SK-N-SH treated with all-trans-retinoic acid at 6 μM for 48 hours (cell line): Measurements from ENCODE around the gene KRT17.
"Not testable (repeated sequence)": the region's sequence is repeated elsewhere in the genome, so short reads cannot be mapped to it uniquely, and the experiment has no call there.

Experiments used
- ATAC-seq: fragments of 200-7000 bp; cut with Tn5 transposase; 3 replicates; pipeline ENCODE4 v1.9.1; 2020; ENCODE audit warnings: mild to moderate bottlenecking, moderate library complexity
- BACH2 ChIP-seq: fragments of 250-450 bp; sonication (Bioruptor Pico); IDR thresholded peaks from 2 replicates; pipeline ENCODE4 v1.9.0; 2021; ENCODE audit warnings: mild to moderate bottlenecking, borderline replicate concordance
- ESRRG ChIP-seq: fragments of 250-450 bp; sonication (Bioruptor Pico); IDR thresholded peaks from 2 replicates; pipeline ENCODE4 v1.6.1; 2021; ENCODE audit warnings: mild to moderate bottlenecking
- GLIS3 ChIP-seq: fragments of 250-450 bp; sonication (Bioruptor Pico); IDR thresholded peaks from 2 replicates; pipeline ENCODE4 v1.5.0; 2020; ENCODE audit warnings: mild to moderate bottlenecking, moderate library complexity
- ISL1 ChIP-seq: fragments of 250-450 bp; sonication (Bioruptor Pico); IDR thresholded peaks from 2 replicates; pipeline ENCODE4 v2.1.2; 2022; ENCODE audit warnings: mild to moderate bottlenecking, moderate library complexity
- OSR1 ChIP-seq: fragments of 250-450 bp; sonication (Bioruptor Pico); IDR thresholded peaks from 2 replicates; pipeline ENCODE4 v1.8.0; 2022; ENCODE audit warnings: moderate library complexity, mild to moderate bottlenecking, inconsistent platforms
- PPARA ChIP-seq: fragments of 250-450 bp; sonication (Bioruptor Pico); IDR thresholded peaks from 2 replicates; pipeline ENCODE4 v1.5.0; 2020; ENCODE audit warnings: mild to moderate bottlenecking, borderline replicate concordance
- RARB ChIP-seq: fragments of 250-450 bp; sonication (Bioruptor Pico); IDR thresholded peaks from 2 replicates; pipeline ENCODE4 v1.8.0; 2021; ENCODE audit warnings: mild to moderate bottlenecking, moderate library complexity
- SNAI2 ChIP-seq: fragments of 250-450 bp; sonication (Bioruptor Pico); IDR thresholded peaks from 2 replicates; pipeline ENCODE4 v1.5.0; 2020; ENCODE audit warnings: mild to moderate bottlenecking, moderate library complexity
- TCF4 ChIP-seq: fragments of 250-450 bp; sonication (Bioruptor Pico); IDR thresholded peaks from 2 replicates; pipeline ENCODE4 v1.8.0; 2021; ENCODE audit warnings: mild to moderate bottlenecking, moderate library complexity, borderline replicate concordance
- TOX ChIP-seq: fragments of 250-450 bp; sonication (Bioruptor Pico); IDR thresholded peaks from 2 replicates; pipeline ENCODE4 v1.8.0; 2021; ENCODE audit warnings: mild to moderate bottlenecking, moderate library complexity, borderline replicate concordance
- ZC3H10 ChIP-seq: fragments of 250-450 bp; sonication (Bioruptor Pico); IDR thresholded peaks from 2 replicates; pipeline ENCODE4 v1.5.1; 2021; ENCODE audit warnings: mild to moderate bottlenecking, moderate library complexity
- ZFP3 ChIP-seq: fragments of 250-450 bp; sonication (Bioruptor Pico); IDR thresholded peaks from 2 replicates; pipeline ENCODE4 v1.5.0; 2020; ENCODE audit warnings: mild to moderate bottlenecking, moderate library complexity
- ZFP30 ChIP-seq: fragments of 450-650 bp; formaldehyde crosslinking; IDR thresholded peaks from 2 replicates; pipeline ENCODE4 v1.5.0; 2022; ENCODE audit warnings: mild to moderate bottlenecking, moderate library complexity
- ZNF70 ChIP-seq: fragments of 450-650 bp; formaldehyde crosslinking; IDR thresholded peaks from 2 replicates; pipeline ENCODE4 v1.5.0; 2020; ENCODE audit warnings: mild to moderate bottlenecking, moderate library complexity
- TF ChIP-seq, protein P1 (sequence below): fragments of 250-450 bp; sonication (Bioruptor Pico); IDR thresholded peaks from 2 replicates; pipeline ENCODE4 v1.5.0; 2020; ENCODE audit warnings: mild to moderate bottlenecking, moderate library complexity
- TF ChIP-seq, protein P2 (sequence below): fragments of 250-450 bp; sonication (Bioruptor Pico); IDR thresholded peaks from 2 replicates; pipeline ENCODE4 v1.5.1; 2020; ENCODE audit warnings: low read depth, mild to moderate bottlenecking, moderate library complexity
- TF ChIP-seq, protein P3 (sequence below): fragments of 250-450 bp; sonication (Bioruptor Pico); IDR thresholded peaks from 2 replicates; pipeline ENCODE4 v1.8.0; 2020; ENCODE audit warnings: mild to moderate bottlenecking, moderate library complexity, borderline replicate concordance
- TF ChIP-seq, protein P4 (sequence below): fragments of 250-450 bp; sonication (Bioruptor Pico); IDR thresholded peaks from 2 replicates; pipeline ENCODE4 v1.5.1; 2021; ENCODE audit warnings: mild to moderate bottlenecking, moderate library complexity

The KRT17 gene

DNA sequence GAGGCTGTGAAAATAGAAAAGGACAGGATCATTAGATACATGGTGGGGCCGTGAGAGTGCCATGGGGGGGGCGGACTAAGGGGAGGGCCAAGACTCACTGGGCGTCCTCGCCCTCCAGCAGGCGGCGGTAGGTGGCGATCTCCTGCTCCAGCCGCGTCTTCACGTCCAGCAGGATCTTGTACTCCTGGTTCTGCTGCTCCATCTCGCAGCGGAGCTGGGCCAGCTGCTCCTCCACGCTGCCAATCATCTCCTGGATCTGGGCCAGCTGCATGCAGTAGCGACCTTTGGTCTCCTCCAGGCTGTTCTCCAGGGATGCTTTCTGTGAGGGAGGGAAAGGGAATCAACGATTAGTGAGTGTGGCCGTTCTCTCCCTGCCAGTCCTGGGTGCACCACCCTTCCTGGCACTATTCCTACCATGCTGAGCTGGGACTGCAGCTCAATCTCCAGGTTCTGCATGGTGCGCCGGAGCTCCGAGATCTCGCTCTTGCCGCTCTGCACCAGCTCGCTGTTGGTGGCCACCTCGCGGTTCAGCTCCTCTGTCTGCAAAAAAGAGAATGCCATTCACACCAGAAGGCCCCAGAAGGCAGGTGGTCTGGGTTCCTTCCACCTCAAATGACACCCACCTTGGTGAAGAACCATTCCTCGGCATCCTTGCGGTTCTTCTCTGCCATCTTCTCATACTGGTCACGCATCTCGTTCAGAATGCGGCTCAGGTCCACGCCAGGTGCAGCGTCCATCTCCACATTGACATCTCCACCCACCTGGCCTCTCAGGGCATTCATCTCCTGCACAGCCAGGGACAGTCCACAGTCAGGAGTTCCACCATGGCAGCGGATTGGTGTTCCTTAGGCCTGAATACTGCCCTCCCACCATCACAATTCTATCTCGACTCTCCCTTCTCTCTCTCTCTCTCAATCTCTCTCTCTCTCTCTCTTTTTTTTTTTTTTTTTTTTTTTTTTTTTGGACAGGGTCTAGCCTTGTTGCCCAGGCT lies 40.9 kb downstream of the KRT17 start (continued):
- TF ChIP-seq RARB (CRISPR knock-in tag), result no peak
- TF ChIP-seq SNAI2 (CRISPR knock-in tag), result no peak
- TF ChIP-seq GLIS3 (CRISPR knock-in tag), result no peak
- no peak for TF ChIP-seq OSR1 (CRISPR knock-in tag)

DNA sequence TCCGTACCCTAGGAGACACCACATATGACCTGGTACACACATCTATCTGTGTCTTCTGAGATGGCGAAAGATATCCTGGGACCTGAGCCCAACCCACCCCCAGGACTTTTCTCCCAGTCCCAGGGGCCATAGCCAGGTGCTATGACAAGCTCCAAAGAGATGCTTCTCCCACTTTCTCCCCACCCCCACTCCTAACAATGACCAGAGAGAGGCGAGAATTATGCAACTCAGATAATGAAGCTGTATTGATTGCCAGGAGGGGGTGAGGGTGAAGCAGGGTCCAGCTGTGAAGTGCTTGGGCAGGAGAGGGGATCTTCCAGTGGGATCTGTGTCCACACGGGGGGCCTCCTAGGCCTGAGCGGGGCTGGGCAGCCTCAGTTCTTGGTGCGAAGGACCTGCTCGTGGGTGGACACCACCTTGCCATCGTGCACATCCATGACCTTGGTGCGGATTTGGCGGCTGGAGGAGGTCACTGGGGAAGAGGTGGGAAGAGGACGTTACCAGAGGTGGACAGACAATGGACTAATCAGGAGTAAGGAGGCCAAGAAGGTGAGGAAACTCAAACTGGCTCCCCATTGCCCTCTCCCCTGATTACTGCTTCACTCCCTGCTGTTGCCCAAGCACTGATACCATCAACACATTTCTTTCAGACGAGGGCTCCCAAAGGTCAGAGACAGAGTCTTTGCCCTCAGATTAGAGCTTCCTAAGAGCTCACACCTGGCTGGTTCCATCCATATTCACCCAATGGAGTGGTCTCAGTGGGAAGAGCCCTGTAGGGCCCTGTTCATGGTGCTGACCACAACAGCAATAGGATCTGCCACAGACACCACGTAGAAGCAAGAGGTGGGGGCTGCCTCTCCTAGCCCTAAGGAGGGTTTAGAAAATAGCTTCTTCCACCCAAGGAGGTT lies 42.1 kb downstream of the KRT17 start:
- ATAC-seq, result not testable (repeated sequence)

DNA sequence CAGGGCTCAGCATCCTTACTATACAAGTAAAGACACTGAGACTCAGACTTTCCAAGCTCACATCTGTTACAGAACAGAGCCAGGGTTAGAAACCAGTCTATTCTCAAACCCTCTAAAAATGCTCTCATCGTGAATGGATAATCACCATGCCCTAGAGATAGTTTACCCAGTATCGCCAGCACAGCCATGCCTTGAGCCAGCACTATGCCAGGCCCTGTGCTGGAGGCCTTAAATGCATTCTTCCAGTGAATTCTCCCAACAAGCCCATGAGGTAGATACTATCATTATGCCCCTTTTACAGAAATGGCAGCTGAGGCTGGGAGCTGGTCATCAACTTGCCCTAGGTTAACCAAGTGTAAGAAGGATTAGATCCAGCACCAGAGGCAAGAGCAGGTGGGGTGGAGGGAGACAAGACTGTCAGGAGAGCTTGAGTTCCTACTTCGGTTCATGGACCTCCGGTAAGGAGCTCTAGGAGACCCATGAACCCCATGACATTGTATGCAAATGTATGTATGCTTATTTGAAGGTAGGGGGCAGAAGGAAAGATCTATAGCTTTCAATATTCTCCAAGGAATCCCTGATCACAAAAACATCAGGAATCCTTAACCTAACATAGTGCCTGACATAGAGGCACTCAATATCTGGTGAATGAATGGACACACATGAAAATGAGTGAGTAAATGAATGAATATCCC lies 42.9 kb downstream of the KRT17 start:
- no peak for ATAC-seq
- TF ChIP-seq ZC3H10 (CRISPR knock-in tag) (no peak), ESRRG (CRISPR knock-in tag) (no peak), ZFP3 (CRISPR knock-in tag) (no peak), TCF4 (CRISPR knock-in tag) (no peak), PPARA (no peak), BACH2 (CRISPR knock-in tag) (no peak), ZNF70 (CRISPR knock-in tag) (no peak), TOX (CRISPR knock-in tag) (no peak), ZFP30 (CRISPR knock-in tag) (no peak), ISL1 (no peak)
- TF ChIP-seq, protein P1, sequence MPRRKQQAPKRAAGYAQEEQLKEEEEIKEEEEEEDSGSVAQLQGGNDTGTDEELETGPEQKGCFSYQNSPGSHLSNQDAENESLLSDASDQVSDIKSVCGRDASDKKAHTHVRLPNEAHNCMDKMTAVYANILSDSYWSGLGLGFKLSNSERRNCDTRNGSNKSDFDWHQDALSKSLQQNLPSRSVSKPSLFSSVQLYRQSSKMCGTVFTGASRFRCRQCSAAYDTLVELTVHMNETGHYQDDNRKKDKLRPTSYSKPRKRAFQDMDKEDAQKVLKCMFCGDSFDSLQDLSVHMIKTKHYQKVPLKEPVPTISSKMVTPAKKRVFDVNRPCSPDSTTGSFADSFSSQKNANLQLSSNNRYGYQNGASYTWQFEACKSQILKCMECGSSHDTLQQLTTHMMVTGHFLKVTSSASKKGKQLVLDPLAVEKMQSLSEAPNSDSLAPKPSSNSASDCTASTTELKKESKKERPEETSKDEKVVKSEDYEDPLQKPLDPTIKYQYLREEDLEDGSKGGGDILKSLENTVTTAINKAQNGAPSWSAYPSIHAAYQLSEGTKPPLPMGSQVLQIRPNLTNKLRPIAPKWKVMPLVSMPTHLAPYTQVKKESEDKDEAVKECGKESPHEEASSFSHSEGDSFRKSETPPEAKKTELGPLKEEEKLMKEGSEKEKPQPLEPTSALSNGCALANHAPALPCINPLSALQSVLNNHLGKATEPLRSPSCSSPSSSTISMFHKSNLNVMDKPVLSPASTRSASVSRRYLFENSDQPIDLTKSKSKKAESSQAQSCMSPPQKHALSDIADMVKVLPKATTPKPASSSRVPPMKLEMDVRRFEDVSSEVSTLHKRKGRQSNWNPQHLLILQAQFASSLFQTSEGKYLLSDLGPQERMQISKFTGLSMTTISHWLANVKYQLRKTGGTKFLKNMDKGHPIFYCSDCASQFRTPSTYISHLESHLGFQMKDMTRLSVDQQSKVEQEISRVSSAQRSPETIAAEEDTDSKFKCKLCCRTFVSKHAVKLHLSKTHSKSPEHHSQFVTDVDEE, result no peak
- TF ChIP-seq, protein P2, sequence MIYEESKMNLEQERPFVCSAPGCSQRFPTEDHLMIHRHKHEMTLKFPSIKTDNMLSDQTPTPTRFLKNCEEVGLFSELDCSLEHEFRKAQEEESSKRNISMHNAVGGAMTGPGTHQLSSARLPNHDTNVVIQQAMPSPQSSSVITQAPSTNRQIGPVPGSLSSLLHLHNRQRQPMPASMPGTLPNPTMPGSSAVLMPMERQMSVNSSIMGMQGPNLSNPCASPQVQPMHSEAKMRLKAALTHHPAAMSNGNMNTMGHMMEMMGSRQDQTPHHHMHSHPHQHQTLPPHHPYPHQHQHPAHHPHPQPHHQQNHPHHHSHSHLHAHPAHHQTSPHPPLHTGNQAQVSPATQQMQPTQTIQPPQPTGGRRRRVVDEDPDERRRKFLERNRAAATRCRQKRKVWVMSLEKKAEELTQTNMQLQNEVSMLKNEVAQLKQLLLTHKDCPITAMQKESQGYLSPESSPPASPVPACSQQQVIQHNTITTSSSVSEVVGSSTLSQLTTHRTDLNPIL, result no peak
- TF ChIP-seq, protein P3, sequence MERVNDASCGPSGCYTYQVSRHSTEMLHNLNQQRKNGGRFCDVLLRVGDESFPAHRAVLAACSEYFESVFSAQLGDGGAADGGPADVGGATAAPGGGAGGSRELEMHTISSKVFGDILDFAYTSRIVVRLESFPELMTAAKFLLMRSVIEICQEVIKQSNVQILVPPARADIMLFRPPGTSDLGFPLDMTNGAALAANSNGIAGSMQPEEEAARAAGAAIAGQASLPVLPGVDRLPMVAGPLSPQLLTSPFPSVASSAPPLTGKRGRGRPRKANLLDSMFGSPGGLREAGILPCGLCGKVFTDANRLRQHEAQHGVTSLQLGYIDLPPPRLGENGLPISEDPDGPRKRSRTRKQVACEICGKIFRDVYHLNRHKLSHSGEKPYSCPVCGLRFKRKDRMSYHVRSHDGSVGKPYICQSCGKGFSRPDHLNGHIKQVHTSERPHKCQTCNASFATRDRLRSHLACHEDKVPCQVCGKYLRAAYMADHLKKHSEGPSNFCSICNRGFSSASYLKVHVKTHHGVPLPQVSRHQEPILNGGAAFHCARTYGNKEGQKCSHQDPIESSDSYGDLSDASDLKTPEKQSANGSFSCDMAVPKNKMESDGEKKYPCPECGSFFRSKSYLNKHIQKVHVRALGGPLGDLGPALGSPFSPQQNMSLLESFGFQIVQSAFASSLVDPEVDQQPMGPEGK (CRISPR knock-in tag), result no peak
- TF ChIP-seq, protein P4, sequence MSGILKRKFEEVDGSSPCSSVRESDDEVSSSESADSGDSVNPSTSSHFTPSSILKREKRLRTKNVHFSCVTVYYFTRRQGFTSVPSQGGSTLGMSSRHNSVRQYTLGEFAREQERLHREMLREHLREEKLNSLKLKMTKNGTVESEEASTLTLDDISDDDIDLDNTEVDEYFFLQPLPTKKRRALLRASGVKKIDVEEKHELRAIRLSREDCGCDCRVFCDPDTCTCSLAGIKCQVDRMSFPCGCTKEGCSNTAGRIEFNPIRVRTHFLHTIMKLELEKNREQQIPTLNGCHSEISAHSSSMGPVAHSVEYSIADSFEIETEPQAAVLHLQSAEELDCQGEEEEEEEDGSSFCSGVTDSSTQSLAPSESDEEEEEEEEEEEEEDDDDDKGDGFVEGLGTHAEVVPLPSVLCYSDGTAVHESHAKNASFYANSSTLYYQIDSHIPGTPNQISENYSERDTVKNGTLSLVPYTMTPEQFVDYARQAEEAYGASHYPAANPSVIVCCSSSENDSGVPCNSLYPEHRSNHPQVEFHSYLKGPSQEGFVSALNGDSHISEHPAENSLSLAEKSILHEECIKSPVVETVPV, result no peak
